Fibroblast of skin of left quadriceps (primary cell): ENCODE measurements around the gene ANK3.
"Not testable (repeated sequence)": the region's sequence is repeated elsewhere in the genome, so short reads cannot be mapped to it uniquely, and the experiment has no call there.

Experiments
- DNase-seq, 2 experiments: peaks; one replicate each; pipeline ENCODE4 v3.0.0-alpha.2; 2013; ENCODE audit warnings: low read depth in 2 of 2

The ANK3 gene

DNA sequence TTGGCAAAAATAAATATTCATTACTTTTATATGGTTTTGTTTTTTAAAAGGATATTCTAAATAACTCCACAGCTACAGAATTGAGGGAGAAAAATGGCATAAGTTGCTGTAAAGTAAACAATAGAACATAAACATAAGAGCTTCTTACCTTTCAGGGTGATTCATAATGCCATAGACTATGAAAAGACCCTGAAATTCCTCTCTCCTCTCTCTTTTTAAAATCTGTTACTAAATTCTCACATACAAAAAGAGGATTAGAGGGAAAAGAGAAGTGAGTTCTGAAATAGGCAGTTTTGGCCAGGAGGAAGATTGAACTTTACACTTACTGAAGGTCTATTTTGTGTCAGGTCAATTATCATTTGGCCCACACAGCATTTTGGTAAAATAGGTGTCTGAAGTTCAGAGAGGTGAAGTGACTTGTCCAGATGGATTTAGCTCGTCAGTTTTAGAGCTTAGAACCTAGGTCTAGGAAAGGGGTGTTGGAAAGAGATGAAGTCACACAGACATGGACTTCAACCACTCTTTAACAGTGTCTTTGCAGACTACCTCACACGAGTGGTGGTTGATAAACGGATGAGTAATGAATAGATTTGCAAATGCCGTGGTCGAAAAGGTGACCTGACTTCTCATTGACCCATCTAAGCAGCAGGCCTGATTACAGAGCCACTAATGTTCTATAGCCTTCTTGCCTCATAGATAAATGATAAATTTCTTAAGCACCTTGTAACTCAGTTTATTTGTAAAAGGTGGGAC lies 292.7 kb downstream of the ANK3 start:
- no peak for DNase-seq

DNA sequence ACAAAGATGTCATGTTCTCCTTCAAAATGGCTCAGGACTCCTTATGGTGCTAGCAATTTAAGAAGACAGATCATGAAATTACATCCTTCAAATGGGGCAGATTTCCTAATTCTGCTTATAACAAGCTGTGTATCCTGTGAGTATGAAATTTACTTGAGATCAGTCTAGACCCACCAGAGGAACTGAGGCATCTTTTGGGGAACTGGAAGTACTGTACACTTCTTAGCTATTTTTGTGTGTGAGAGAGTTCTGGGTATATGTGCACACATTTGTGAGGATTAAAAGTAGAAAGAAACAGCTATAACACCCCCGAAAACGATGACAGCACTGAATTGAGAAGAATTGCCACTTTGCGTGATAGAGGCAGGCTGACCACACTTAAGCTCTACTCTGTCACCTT lies 296.4 kb downstream of the ANK3 start:
- DNase-seq, result no peak

DNA sequence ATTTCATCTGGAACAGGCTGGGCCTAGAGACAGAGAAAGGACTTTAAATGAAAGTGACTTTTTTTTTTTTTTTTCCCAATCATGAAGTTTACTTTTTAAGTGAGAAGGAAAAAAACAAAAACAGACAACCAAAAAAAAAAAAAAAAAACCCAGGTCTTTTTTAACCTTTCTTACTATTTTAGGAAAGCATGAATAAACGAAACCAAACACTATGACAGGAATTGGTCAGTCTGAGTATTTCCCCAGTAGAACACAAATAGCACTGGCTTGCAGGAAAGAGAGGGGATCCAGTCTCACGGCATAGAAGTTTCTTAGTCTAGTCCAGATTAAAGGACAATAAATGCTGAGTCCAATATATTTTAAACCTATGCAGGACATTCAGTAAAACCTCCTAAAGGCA lies 302.8 kb downstream of the ANK3 start:
- no peak for DNase-seq

DNA sequence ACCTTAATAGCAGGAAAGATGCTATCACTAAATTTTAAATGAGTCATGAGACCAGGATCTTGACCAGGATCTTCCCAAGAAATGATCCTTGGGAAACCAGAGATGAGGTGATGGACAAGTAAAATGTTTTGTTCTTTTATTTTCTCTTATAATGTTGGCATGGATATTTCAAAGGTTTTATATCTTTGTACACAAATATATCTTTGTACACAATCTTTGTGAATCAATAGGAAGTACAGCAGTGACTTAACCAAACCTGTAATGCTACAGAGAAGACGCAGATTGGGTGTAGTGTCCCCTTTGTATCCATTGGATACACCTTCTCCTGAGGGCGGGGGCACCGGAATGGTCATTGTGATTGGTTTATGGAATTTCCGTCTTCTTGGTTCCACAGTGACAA lies 303.3 kb downstream of the ANK3 start:
- DNase-seq, result no peak

GRCh38 chr10:60082744-60083344 lies 306.8 kb downstream of the ANK3 start:
- DNase-seq, result no peak

- DNase-seq, result no peak
These were observed 307.3 kb downstream of the ANK3 start for GRCh38 chr10:60082341-60082740.

DNA sequence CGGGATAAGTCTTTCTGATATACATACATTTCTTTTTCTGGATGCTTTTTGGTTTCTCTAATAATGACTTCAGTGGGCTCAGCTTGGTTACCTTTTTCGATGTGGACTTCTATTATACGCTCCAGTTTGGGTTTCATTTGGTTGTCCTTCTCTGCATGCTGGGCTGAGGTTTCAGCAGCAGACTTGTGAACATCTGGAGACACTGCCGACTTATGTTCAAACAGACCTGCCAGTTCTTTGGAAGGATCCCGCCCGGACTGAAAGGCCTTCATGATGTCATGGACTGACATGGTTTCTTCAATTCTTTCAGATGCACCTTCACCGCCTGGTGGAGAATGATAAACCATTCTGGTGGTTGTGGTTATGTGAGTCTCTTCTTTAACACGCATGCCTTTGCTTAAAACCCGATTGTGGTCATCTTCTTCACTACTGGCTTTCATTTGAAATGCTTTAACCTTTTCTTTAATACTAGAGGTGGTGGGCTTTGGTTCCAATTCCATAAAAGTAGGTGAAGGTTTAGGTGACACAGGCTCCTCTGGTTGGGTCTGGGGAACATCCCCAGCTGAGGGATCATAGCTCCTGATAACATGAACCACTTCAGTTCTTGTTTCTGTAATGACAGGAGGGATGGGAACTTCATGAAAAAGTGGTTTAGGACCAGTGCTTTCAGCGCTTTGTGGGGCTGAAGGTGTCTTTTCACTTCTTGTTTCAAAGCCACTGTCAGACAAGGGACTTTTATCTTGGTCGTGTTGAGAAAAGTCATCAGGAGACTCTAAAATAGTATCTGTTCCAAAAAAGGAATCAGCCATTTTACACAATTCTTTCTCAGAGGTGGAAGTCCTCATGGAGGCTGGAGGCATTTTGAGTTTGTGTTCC lies 315.7 kb downstream of the ANK3 start:
- DNase-seq, result no peak

- DNase-seq, result no peak
These were observed 316.3 kb downstream of the ANK3 start for GRCh38 chr10:60073397-60073780.

DNA sequence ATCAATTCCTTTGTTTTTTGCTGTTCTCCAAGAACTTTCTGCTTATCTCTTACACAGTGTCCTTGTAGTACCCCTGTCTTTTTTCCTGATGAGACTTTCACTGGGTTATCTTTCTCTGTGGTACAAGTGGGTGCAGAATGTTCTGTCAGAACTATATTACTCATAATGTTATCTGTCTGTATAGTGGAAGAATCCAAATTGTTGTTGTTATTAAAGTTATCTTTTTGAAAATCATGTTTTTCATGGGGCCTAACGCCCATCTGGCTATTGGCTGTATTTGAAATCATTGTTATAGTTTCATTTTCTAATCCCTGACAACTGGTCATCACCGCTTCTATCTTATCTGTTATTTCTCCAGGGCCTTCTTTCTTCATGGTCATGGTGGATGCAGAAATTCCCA lies 320.4 kb downstream of the ANK3 start:
- no peak for DNase-seq

- DNase-seq, result no peak
These were observed 339.3 kb downstream of the ANK3 start for GRCh38 chr10:60050366-60050765.

GRCh38 chr10:60048091-60048501 lies 341.6 kb downstream of the ANK3 start:
- peak; percentile 42 to 48 for DNase-seq

GRCh38 chr10:60045571-60045970 lies 344.1 kb downstream of the ANK3 start:
- DNase-seq, result no peak

GRCh38 chr10:60044971-60045370 lies 344.7 kb downstream of the ANK3 start:
- DNase-seq, result no peak

GRCh38 chr10:60044242-60044641 lies 345.4 kb downstream of the ANK3 start:
- peak; percentile 91 to 93 for DNase-seq

GRCh38 chr10:60043561-60044241 lies 346.0 kb downstream of the ANK3 start:
- no peak for DNase-seq

DNA sequence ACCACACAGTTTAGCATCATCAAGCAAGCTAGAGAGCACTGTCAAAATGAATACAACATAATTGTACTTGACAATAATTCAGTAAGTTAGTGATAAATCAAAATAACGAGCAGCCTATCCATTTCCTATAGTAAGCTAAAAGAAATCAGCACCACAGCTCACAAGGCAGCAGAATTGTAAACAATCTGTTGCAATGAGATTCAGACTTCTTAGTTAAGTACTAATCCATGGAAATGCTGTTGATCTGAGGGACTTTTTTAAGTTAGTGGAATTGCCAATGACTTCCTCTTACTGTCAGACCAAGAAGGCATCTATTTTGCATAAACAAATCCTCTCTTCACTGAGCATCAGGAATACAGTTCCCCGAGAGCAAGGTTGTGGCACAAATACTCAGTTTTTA lies 346.8 kb downstream of the ANK3 start:
- DNase-seq, result no peak

DNA sequence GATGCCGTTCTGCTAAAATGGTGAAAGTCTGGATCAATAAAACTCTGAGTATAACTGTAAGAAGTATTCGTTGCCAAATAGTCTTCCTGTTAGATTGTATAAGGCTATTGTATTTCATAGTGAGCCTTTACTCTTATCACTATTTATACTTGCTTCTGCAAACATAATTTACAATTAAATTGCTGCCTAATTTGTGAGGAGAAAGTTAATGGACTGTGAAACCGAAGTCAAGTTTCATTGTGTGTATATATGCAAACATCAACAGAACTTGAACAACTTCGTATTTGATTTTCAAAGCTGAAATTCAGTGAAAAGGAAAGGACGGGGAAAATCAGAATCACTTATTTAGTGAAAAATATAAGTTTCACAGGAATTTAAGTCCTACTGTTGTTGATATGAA lies 347.4 kb downstream of the ANK3 start:
- no peak for DNase-seq

GRCh38 chr10:60041489-60042133 lies 348.1 kb downstream of the ANK3 start:
- no peak for DNase-seq

DNA sequence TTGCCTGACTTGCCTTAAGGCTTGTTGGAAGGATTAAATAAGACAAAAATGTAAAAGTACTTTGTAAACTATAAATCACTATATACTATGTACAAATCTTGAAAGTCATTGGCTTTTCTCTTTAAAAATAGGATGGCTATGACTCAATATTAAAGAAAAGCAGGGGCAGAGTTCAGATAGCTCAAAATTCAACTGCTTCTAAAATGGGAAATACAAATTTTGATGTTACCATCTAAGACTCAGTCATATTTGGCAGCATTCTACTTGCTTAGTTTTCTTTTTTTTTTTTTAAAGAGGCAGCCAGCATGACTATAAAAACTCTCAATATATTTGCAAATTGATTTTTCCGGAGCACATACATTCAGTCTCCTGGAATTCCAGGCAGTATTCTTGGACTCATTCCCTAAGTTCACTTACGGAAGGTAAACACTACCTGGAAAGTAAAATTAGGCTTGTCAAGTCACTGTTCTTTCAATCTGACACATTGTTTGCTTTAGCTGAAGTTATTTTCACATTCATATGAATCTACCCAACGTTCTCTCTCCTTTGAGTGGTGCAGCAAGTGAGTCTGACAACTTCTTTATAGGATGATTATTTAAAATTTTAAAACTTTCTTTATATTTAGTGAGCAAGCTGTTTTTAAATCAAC lies 349.5 kb downstream of the ANK3 start:
- DNase-seq, result no peak

DNA sequence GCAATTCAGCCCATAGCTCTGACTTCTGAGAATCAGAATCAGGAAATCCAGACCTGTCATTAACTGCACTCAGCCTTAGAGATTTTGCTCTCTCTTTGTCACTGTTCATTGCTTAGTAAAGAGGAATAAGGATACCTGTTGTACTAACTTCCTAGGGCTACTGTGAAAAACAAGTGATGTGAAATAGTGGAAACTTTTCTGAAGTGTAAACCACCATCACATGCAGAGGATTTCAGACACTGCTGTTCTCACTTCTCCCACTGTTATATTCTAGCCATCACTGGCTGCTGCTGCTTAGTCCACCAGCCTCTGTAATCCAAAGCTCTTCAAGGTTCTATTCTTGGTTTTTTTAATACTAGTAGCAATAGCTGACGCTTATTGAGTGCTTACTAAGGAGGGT lies 353.7 kb downstream of the ANK3 start:
- no peak for DNase-seq

DNA sequence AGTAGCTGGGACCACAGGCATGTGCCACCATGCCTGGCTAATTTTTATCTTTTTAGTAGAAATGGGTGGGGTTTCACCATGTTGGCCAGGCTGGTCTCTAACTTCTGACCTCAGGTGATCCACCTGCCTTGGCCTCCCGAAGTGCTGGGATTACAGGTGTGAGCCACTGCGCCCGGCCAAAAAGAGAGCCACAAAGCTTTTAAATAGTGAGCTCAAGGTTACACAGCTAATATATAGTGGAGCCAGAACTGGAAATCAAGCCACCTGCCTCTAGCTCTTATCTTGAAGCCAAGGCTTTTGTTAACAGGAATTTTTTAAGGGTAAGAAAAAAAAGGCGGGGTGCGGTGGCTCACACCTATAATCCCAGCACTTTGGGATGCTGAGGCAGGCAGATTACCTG lies 354.3 kb downstream of the ANK3 start:
- DNase-seq, result not testable (repeated sequence)
